ENCODE results near the gene FOXI1.
"Not testable (repeated sequence)": the region's sequence is repeated elsewhere in the genome, so short reads cannot be mapped to it uniquely, and the experiment has no call there.

FOXI1 gene

DNA sequence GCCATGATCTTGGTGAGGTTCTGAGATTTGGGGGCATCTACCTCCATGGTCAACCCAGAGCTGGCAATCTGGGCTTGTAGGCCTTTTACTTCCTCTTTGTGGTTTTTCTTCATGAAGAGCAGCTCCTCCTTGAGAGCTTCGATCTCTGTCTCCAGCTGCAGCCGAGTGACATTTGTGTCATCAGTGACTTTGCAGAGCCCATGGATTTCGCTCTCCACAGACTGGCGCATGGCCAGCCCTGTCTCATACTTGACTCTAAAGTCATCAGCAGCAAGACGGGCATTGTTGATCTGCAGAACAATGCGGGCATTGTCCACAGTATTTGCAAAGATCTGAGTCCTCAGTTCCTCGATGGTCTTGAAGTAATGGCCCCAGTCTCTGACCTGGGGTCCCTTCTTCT is 35.5 kb downstream of the FOXI1 start:
- not testable (repeated sequence) for H3K27ac ChIP-seq (ENCODE audit: low read length); H3K4me3 ChIP-seq (ENCODE audit: low read length); DNase-seq (ENCODE audit: low read depth, low spot score); H3K27me3 ChIP-seq (ENCODE audit: control insufficient read depth, insufficient read depth, low read length); H3K36me3 ChIP-seq (ENCODE audit: control insufficient read depth, insufficient read depth, low read length); H3K4me1 ChIP-seq (ENCODE audit: control insufficient read depth, insufficient read depth, low read length); H3K9me3 ChIP-seq (ENCODE audit: control insufficient read depth, insufficient read depth, low read length)
- WGBS (ENCODE audit: insufficient coverage, insufficient read length) = no CpG with 5 or more reads among the region's 7 CpGs

GRCh38 chr5:170141636-170142035 is 35.9 kb downstream of the FOXI1 start:
- DNase-seq (ENCODE audit: low read depth, low spot score) = no peak
- no peaks in the 10 kb centered on the region for H3K27me3 ChIP-seq (ENCODE audit: control insufficient read depth, insufficient read depth, low read length)
- H3K4me1 ChIP-seq (ENCODE audit: control insufficient read depth, insufficient read depth, low read length) = no peaks in the 10 kb centered on the region
- WGBS (ENCODE audit: insufficient coverage, insufficient read length) = no CpG with 5 or more reads among the region's 14 CpGs
- H3K36me3 ChIP-seq (ENCODE audit: control insufficient read depth, insufficient read depth, low read length) = no peaks in the 10 kb centered on the region
- no peaks in the 10 kb centered on the region for H3K9me3 ChIP-seq (ENCODE audit: control insufficient read depth, insufficient read depth, low read length)
- H3K27ac ChIP-seq (ENCODE audit: low read length) = no peak overlapping the region
- H3K4me3 ChIP-seq (ENCODE audit: low read length) = no peak overlapping the region

DNA sequence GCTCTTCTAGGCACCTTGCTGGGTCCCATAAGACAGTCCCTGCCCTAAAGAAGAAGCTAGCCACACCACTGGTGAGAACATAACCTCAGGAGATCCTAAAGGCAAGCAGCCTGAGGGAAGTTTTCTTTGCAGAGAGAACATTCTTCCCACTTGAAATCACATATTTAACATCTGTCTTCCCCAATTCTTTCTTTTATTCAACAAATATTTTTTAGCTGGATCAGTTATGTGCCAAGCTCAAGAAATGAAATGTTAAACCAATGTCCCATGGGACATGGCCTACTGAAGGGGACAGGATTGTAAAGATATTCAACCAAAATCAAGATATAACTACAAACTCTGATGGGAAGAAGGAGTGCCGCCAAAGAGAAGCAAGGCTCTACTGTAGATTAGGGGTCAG is 36.5 kb downstream of the FOXI1 start:
- Histone ChIP-seq H3K4me3 (ENCODE audit: low read length) (no peak overlapping the region), H3K9me3 (ENCODE audit: control insufficient read depth, insufficient read depth, low read length) (no peaks in the 10 kb centered on the region), H3K27me3 (ENCODE audit: control insufficient read depth, insufficient read depth, low read length) (no peaks in the 10 kb centered on the region), H3K27ac (ENCODE audit: low read length) (no peak overlapping the region), H3K4me1 (ENCODE audit: control insufficient read depth, insufficient read depth, low read length) (no peaks in the 10 kb centered on the region), H3K36me3 (ENCODE audit: control insufficient read depth, insufficient read depth, low read length) (no peaks in the 10 kb centered on the region)
- DNase-seq (ENCODE audit: low read depth, low spot score) = no peak
- no CpG with 5 or more reads among the region's 1 CpG for WGBS (ENCODE audit: insufficient coverage, insufficient read length)

DNA sequence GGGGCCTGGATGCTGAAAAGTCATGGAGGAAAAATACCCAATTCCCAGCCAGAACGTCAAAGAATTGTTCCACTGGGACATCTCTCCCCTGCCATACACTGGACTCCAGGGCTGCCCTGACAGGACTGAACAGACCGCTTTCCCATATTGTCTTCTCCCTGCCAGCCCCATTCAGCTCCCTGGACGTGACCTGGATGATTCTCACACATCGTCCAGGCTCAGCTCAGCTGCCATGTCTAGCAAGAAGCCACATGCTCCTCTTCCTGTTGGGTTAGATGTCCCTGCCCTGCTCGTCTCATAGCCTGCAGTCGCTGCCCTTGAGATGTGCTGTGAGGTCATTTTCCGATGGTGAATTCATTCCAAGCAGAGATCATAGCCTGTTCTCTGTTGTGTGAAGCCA is 37.4 kb downstream of the FOXI1 start:
- Histone ChIP-seq H3K4me3 (ENCODE audit: low read length) (no peak overlapping the region), H3K9me3 (ENCODE audit: control insufficient read depth, insufficient read depth, low read length) (no peaks in the 10 kb centered on the region), H3K4me1 (ENCODE audit: control insufficient read depth, insufficient read depth, low read length) (no peaks in the 10 kb centered on the region), H3K27ac (ENCODE audit: low read length) (no peak overlapping the region), H3K36me3 (ENCODE audit: control insufficient read depth, insufficient read depth, low read length) (no peaks in the 10 kb centered on the region), H3K27me3 (ENCODE audit: control insufficient read depth, insufficient read depth, low read length) (no peaks in the 10 kb centered on the region)
- no peak for DNase-seq (ENCODE audit: low read depth, low spot score)
- WGBS (ENCODE audit: insufficient coverage, insufficient read length) = no CpG with 5 or more reads among the region's 7 CpGs

- no CpG with 5 or more reads among the region's 2 CpGs for WGBS (ENCODE audit: insufficient coverage, insufficient read length)
- H3K27ac ChIP-seq (ENCODE audit: low read length) = no peak overlapping the region
- H3K9me3 ChIP-seq (ENCODE audit: control insufficient read depth, insufficient read depth, low read length) = no peaks in the 10 kb centered on the region
- H3K4me1 ChIP-seq (ENCODE audit: control insufficient read depth, insufficient read depth, low read length) = no peaks in the 10 kb centered on the region
- no peak overlapping the region for H3K4me3 ChIP-seq (ENCODE audit: low read length)
- H3K27me3 ChIP-seq (ENCODE audit: control insufficient read depth, insufficient read depth, low read length) = no peaks in the 10 kb centered on the region
- H3K36me3 ChIP-seq (ENCODE audit: control insufficient read depth, insufficient read depth, low read length) = no peaks in the 10 kb centered on the region
- DNase-seq (ENCODE audit: low read depth, low spot score) = no peak
Observed at GRCh38 chr5:170143710-170144109, 38.0 kb downstream of the FOXI1 start.

- H3K27ac ChIP-seq (ENCODE audit: low read length) = no peak overlapping the region
- H3K27me3 ChIP-seq (ENCODE audit: control insufficient read depth, insufficient read depth, low read length) = no peaks in the 10 kb centered on the region
- WGBS (ENCODE audit: insufficient coverage, insufficient read length) = no CpG with 5 or more reads among the region's 11 CpGs
- no peak overlapping the region for H3K4me3 ChIP-seq (ENCODE audit: low read length)
- no peaks in the 10 kb centered on the region for H3K9me3 ChIP-seq (ENCODE audit: control insufficient read depth, insufficient read depth, low read length)
- no peaks in the 10 kb centered on the region for H3K4me1 ChIP-seq (ENCODE audit: control insufficient read depth, insufficient read depth, low read length)
- H3K36me3 ChIP-seq (ENCODE audit: control insufficient read depth, insufficient read depth, low read length) = no peaks in the 10 kb centered on the region
- no peak for DNase-seq (ENCODE audit: low read depth, low spot score)
Observed at GRCh38 chr5:170144286-170145023, 38.8 kb downstream of the FOXI1 start.

DNA sequence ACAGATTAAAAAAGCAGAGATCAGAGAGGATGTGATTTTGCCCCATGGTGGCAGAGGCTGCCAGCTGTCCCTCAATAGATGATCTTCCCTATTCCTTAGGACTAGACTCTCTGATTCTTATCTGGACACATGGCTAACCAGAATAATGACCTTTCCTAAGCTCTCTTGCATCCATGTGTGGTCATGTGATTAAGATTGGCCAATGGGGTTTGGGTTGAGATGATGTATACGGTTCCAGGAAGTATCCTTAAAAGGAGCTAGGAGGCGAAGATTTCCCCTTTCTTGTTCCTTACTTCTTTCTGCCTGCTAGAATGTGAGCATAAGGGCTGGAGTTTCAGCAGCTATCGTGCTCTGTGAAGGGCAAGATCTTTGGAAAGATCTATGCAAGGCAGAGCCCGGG is 39.8 kb downstream of the FOXI1 start:
- no peak for DNase-seq (ENCODE audit: low read depth, low spot score)
- Histone ChIP-seq H3K36me3 (ENCODE audit: control insufficient read depth, insufficient read depth, low read length) (no peaks in the 10 kb centered on the region), H3K27ac (ENCODE audit: low read length) (no peak overlapping the region), H3K9me3 (ENCODE audit: control insufficient read depth, insufficient read depth, low read length) (no peaks in the 10 kb centered on the region), H3K4me3 (ENCODE audit: low read length) (no peak overlapping the region), H3K27me3 (ENCODE audit: control insufficient read depth, insufficient read depth, low read length) (no peaks in the 10 kb centered on the region), H3K4me1 (ENCODE audit: control insufficient read depth, insufficient read depth, low read length) (no peaks in the 10 kb centered on the region)
- WGBS (ENCODE audit: insufficient coverage, insufficient read length) = no CpG with 5 or more reads among the region's 4 CpGs

DNA sequence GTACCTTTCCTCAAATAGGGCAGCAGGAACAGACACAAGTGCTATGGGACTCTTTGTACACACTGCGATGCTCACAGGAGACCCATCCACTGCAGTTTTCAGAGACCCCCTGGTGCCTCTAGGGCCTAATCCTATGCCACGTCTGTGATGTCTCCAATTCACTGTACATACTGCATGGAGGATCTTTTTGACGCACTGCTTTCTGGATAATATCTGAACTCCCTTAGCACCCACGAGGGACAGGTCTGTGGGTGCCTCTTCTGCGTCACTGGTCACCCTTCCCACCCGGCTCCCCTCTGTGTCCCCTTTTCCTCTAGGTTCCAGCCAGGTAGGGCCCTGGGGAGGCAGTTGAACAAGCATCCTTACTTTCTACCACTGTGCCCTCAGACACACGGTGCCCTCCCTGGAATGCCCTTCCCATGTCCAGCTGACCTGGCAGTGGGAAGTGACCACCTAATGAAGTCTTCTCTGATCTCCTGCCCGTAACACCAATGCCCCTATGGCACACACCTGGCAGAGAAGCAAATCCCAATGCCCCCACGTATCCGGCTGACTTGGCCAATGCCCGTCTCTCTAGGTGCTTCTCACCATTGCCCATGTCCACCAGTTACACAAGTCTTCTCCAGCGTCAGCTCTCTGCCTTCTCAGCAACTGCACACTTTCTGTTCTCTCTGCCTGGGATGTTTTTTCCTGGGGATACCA is 41.5 kb downstream of the FOXI1 start:
- Histone ChIP-seq H3K4me3 (ENCODE audit: low read length) (no peak overlapping the region), H3K27me3 (ENCODE audit: control insufficient read depth, insufficient read depth, low read length) (no peaks in the 10 kb centered on the region), H3K36me3 (ENCODE audit: control insufficient read depth, insufficient read depth, low read length) (no peaks in the 10 kb centered on the region), H3K4me1 (ENCODE audit: control insufficient read depth, insufficient read depth, low read length) (0 out of 2 replicates have a peak, but pooled peaks cover 2% of the 10 kb centered on the region), H3K27ac (ENCODE audit: low read length) (no peak overlapping the region), H3K9me3 (ENCODE audit: control insufficient read depth, insufficient read depth, low read length) (no peaks in the 10 kb centered on the region)
- WGBS (ENCODE audit: insufficient coverage, insufficient read length) = no CpG with 5 or more reads among the region's 12 CpGs
- DNase-seq (ENCODE audit: low read depth, low spot score) = no peak

DNA sequence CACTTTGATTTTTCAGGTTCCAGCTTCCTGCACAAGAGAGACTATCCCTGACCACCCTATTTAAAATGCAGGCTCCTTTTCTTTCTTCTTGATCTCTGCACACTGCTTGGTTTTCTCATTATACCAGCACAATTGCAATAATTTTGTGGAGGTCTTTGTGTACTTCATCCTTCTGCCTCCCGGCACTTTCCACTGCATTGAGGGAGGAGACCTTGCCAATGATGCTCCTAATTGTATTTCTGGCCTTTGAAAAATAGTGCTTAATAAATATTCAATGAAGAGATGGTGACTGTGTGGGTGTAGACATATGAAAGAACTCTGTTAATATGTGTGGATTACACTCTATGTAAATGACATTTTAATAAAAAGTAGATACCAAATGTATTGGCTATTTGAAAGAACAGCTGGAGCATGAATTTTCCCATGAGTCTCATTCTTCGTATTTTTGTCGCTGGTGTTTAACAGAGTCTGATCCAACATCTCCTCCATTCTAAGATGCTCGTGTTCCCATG is 42.1 kb downstream of the FOXI1 start:
- Histone ChIP-seq H3K36me3 (ENCODE audit: control insufficient read depth, insufficient read depth, low read length) (no peaks in the 10 kb centered on the region), H3K9me3 (ENCODE audit: control insufficient read depth, insufficient read depth, low read length) (no peaks in the 10 kb centered on the region), H3K27ac (ENCODE audit: low read length) (no peak overlapping the region), H3K4me1 (ENCODE audit: control insufficient read depth, insufficient read depth, low read length) (0 out of 2 replicates have a peak, but pooled peaks cover 2% of the 10 kb centered on the region), H3K27me3 (ENCODE audit: control insufficient read depth, insufficient read depth, low read length) (no peaks in the 10 kb centered on the region), H3K4me3 (ENCODE audit: low read length) (no peak overlapping the region)
- WGBS (ENCODE audit: insufficient coverage, insufficient read length) = no CpG with 5 or more reads among the region's 4 CpGs
- no peak for DNase-seq (ENCODE audit: low read depth, low spot score)

DNA sequence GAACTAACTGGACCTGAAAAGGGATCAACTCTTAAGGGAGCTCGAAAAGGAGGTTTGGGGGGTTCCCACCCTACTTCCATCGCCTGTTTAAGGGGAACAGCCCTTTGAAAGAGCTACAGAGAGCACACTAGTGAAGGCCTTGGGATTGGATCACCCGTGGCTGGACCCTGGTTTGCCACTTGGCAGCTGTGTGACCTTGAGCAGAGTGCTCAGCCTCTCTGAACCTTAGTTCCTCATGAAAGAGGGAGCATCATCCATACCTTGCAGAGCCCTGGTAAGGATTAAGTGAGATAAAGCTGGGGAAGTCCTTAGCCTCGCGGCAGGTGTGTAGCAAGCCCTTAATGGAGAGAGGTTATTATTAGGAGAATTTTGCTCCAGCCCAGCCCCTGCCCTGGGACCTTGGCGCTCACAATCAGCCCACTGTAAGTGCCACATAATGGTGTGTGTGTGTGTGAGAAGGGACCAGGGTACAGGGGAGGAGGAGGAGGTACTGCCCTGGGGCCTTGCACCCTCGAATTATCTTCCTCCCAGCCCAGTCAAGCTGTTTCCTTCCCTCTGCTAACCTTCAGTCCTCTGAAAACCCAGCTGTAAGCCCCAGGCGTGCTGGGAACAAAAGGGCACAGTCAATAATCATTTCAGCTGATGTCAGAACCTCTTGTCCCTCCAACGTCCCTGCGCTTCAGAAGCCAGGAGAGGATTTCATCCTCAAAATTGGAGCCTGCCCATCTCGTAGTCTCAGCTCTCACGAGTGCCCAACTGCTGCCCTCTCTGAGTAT is 42.9 kb downstream of the FOXI1 start:
- DNase-seq (ENCODE audit: low read depth, low spot score) = no peak
- Histone ChIP-seq H3K27ac (ENCODE audit: low read length) (no peak overlapping the region), H3K36me3 (ENCODE audit: control insufficient read depth, insufficient read depth, low read length) (no peaks in the 10 kb centered on the region), H3K4me3 (ENCODE audit: low read length) (no peak overlapping the region), H3K4me1 (ENCODE audit: control insufficient read depth, insufficient read depth, low read length) (0 out of 2 replicates have a peak, but pooled peaks cover 2% of the 10 kb centered on the region), H3K9me3 (ENCODE audit: control insufficient read depth, insufficient read depth, low read length) (no peaks in the 10 kb centered on the region), H3K27me3 (ENCODE audit: control insufficient read depth, insufficient read depth, low read length) (no peaks in the 10 kb centered on the region)
- no CpG with 5 or more reads among the region's 12 CpGs for WGBS (ENCODE audit: insufficient coverage, insufficient read length)
